HT1080 (cell line): ENCODE data around the gene GALM. TPM values are rescaled to one million over a fixed set of nuclear protein-coding genes. Genes with fewer than 3 reads are reported as not detected.
A peak's percentile ranks its signal among the peaks of the same experiment; 100 is the strongest.
"Not testable (repeated sequence)": the region's sequence is repeated elsewhere in the genome, so short reads cannot be mapped to it uniquely, and the experiment has no call there.

Experiments
- DNase-seq: peaks from one replicate; pipeline ENCODE4 v3.0.0-alpha.2; 2015; ENCODE audit warnings: low read depth
- polyA plus RNA-seq, 2 experiments: library from polyadenylated mRNA; depleted of rRNA; stranded (reverse); fragments of >200 nt; gene quantifications; 2 replicates each; pipeline ENCODE4 v1.2.3, GENCODE V29; 2015
- total RNA-seq: library from RNA; depleted of rRNA; stranded (reverse); fragments of >200 nt; shearing (Covaris generic); gene quantifications from 2 replicates; pipeline ENCODE4 v1.2.3, GENCODE V29; 2014; rRNA removed

The GALM gene
- not detected in 2 replicates for total RNA-seq
- not detected in 2 replicates for polyA plus RNA-seq (2015; cell fraction: cytosol; rRNA removed)
- not detected in 2 replicates for polyA plus RNA-seq (2015; cell fraction: nucleus; rRNA removed)

- DNase-seq, result no peak
Measured at GRCh38 chr2:38665854-38666555, at the start of gene GALM. TSS of gene GALM (plus strand) at chr2:38666114. CDS start at chr2:38666162, 48 bp downstream.

- DNase-seq, result no peak
Measured at GRCh38 chr2:38617301-38617700, 48.6 kb upstream of the GALM start.

- DNase-seq, result peak; percentile 18
Measured at GRCh38 chr2:38619458-38620164, 46.3 kb upstream of the GALM start.

GRCh38 chr2:38620282-38620977 is 45.5 kb upstream of the GALM start:
- no peak for DNase-seq

- DNase-seq, result no peak
Measured at GRCh38 chr2:38621018-38621417, 44.9 kb upstream of the GALM start.

- DNase-seq, result no peak
Measured at GRCh38 chr2:38622210-38622609, 43.7 kb upstream of the GALM start.

- no peak for DNase-seq
Measured at GRCh38 chr2:38626326-38627035, 39.4 kb upstream of the GALM start.

- no peak for DNase-seq
Measured at GRCh38 chr2:38627391-38627790, 38.5 kb upstream of the GALM start.

GRCh38 chr2:38629684-38630083 is 36.2 kb upstream of the GALM start:
- DNase-seq, result no peak

GRCh38 chr2:38631976-38632375 is 33.9 kb upstream of the GALM start:
- no peak for DNase-seq

GRCh38 chr2:38632980-38633379 is 32.9 kb upstream of the GALM start:
- no peak for DNase-seq

GRCh38 chr2:38633895-38634294 is 32.0 kb upstream of the GALM start:
- no peak for DNase-seq

GRCh38 chr2:38634684-38635083 is 31.2 kb upstream of the GALM start:
- DNase-seq, result no peak

GRCh38 chr2:38635139-38635538 is 30.8 kb upstream of the GALM start:
- DNase-seq, result no peak

- no peak for DNase-seq
Measured at GRCh38 chr2:38636069-38636468, 29.8 kb upstream of the GALM start.

- not testable (repeated sequence) for DNase-seq
Measured at GRCh38 chr2:38642373-38643017, 23.4 kb upstream of the GALM start.

- no peak for DNase-seq
Measured at GRCh38 chr2:38643021-38643671, 22.8 kb upstream of the GALM start.

- not testable (repeated sequence) for DNase-seq
Measured at GRCh38 chr2:38643683-38644511, 22.0 kb upstream of the GALM start.

GRCh38 chr2:38648107-38648761 is 17.7 kb upstream of the GALM start:
- DNase-seq, result peak; percentile 55
